WTC11 (cell line): ENCODE data around the gene E2F4. TPM values are rescaled to one million over a fixed set of nuclear protein-coding genes. Genes with fewer than 3 reads are reported as not detected.

Experiments
- ATAC-seq: fragments of 200-7000 bp; cut with Tn5 transposase; 2 replicates; pipeline ENCODE4 v1.10.0; 2021; ENCODE audit warnings: mild to moderate bottlenecking, moderate library complexity
- CTCF ChIA-PET: fragments of 300-600 bp; sonication (Branson Sonifier 250); formaldehyde crosslinking; loops from one replicate; lab custom pipeline; 2021; ENCODE audit warnings: antibody characterized with exemption; lab: Charles Lee
- POLR2A ChIA-PET: fragments of 350-600 bp; sonication (Branson Sonifier 250); formaldehyde crosslinking; loops from one replicate; lab custom pipeline; 2021; ENCODE audit warnings: antibody characterized with exemption; lab: Charles Lee
- DNase-seq: peaks from one replicate; pipeline ENCODE4 v3.0.0; 2021; ENCODE audit warnings: low spot score
- H3K27ac Mint-ChIP-seq: 2 replicates; pipeline ENCODE4 v1.8.0; 2021; ENCODE audit warnings: mixed read lengths
- H3K27me3 Mint-ChIP-seq: 2 replicates; pipeline ENCODE4 v1.8.0; 2021; ENCODE audit warnings: low read depth, mild to moderate bottlenecking, moderate library complexity, mixed read lengths
- H3K36me3 Mint-ChIP-seq: 2 replicates; pipeline ENCODE4 v1.8.0; 2021; ENCODE audit warnings: mixed read lengths
- H3K4me1 Mint-ChIP-seq: 2 replicates; pipeline ENCODE4 v1.8.0; 2022; ENCODE audit warnings: mixed read lengths
- H3K4me3 Mint-ChIP-seq: 2 replicates; pipeline ENCODE4 v1.8.0; 2021; ENCODE audit warnings: mild to moderate bottlenecking, moderate library complexity, mixed read lengths
- H3K9me3 Mint-ChIP-seq: 2 replicates; pipeline ENCODE4 v1.8.0; 2021; ENCODE audit warnings: mixed read lengths
- CDX4 ChIP-seq: fragments of 250-450 bp; sonication (Bioruptor Pico); IDR thresholded peaks from 2 replicates; pipeline ENCODE4 v1.9.0; 2021; ENCODE audit warnings: moderate library complexity, mild to moderate bottlenecking, inconsistent platforms, borderline replicate concordance
- CTCF ChIP-seq: fragments of 200-600 bp; IDR thresholded peaks from 2 replicates; pipeline ENCODE4 v1.8.0; 2022; ENCODE audit warnings: antibody characterized with exemption
- E2F4 ChIP-seq: sonication (generic); formaldehyde crosslinking; IDR thresholded peaks from 2 replicates; pipeline ENCODE4 v1.8.1; 2022; ENCODE audit warnings: low read depth, mild to moderate bottlenecking, moderate library complexity, missing genetic modification reagents, borderline replicate concordance
- ERG ChIP-seq: fragments of 250-450 bp; sonication (Bioruptor Pico); IDR thresholded peaks from 2 replicates; pipeline ENCODE4 v1.8.0; 2021; ENCODE audit warnings: mild to moderate bottlenecking
- ESRRA ChIP-seq: sonication (generic); formaldehyde crosslinking; IDR thresholded peaks from 2 replicates; pipeline ENCODE4 v1.8.1; 2022; ENCODE audit warnings: mild to moderate bottlenecking, missing genetic modification reagents, borderline replicate concordance
- ETV6 ChIP-seq: sonication (generic); formaldehyde crosslinking; IDR thresholded peaks from 2 replicates; pipeline ENCODE4 v1.8.1; 2022; ENCODE audit warnings: mild to moderate bottlenecking, missing genetic modification reagents
- FOXP4 ChIP-seq: sonication (generic); formaldehyde crosslinking; IDR thresholded peaks from 2 replicates; pipeline ENCODE4 v1.8.0; 2022; ENCODE audit warnings: mild to moderate bottlenecking, missing genetic modification reagents
- GABPB1 ChIP-seq: sonication (generic); formaldehyde crosslinking; IDR thresholded peaks from 2 replicates; pipeline ENCODE4 v1.8.1; 2023; ENCODE audit warnings: mild to moderate bottlenecking, missing genetic modification reagents
- GRHL2 ChIP-seq: fragments of 250-450 bp; sonication (Bioruptor Pico); IDR thresholded peaks from 2 replicates; pipeline ENCODE4 v1.8.0; 2022; ENCODE audit warnings: mild to moderate bottlenecking, moderate library complexity; ENCODE audit not compliant: insufficient replicate concordance, severe bottlenecking
- IRF1 ChIP-seq: sonication (generic); formaldehyde crosslinking; IDR thresholded peaks from 2 replicates; pipeline ENCODE4 v1.8.0; 2023; ENCODE audit warnings: missing genetic modification reagents
- JAZF1 ChIP-seq: fragments of 250-450 bp; sonication (Bioruptor Pico); IDR thresholded peaks from 2 replicates; pipeline ENCODE4 v1.9.0; 2021; ENCODE audit warnings: moderate library complexity, mild to moderate bottlenecking, inconsistent platforms
- MYBL2 ChIP-seq: sonication (generic); formaldehyde crosslinking; IDR thresholded peaks from 2 replicates; pipeline ENCODE4 v1.8.1; 2023; ENCODE audit warnings: mild to moderate bottlenecking, moderate library complexity, missing genetic modification reagents
- NFATC4 ChIP-seq: fragments of 250-450 bp; sonication (Bioruptor Pico); IDR thresholded peaks from 2 replicates; pipeline ENCODE4 v1.9.0; 2021; ENCODE audit warnings: mild to moderate bottlenecking
- PREB ChIP-seq: sonication (generic); formaldehyde crosslinking; IDR thresholded peaks from 2 replicates; pipeline ENCODE4 v1.8.1; 2022; ENCODE audit warnings: mild to moderate bottlenecking, missing genetic modification reagents, moderate library complexity, borderline replicate concordance
- RORB ChIP-seq: fragments of 250-450 bp; sonication (Bioruptor Pico); IDR thresholded peaks from 2 replicates; pipeline ENCODE4 v1.9.0; 2021; ENCODE audit warnings: mild to moderate bottlenecking
- STAT6 ChIP-seq: sonication (generic); formaldehyde crosslinking; conservative IDR thresholded peaks from 2 replicates; pipeline ENCODE4 v1.8.1; 2023; ENCODE audit warnings: mild to moderate bottlenecking, low read depth, missing genetic modification reagents, moderate library complexity
- TCF7 ChIP-seq: sonication (generic); formaldehyde crosslinking; IDR thresholded peaks from 2 replicates; pipeline ENCODE4 v1.8.0; 2022; ENCODE audit warnings: mild to moderate bottlenecking, low read depth, missing genetic modification reagents, moderate library complexity
- TEAD4 ChIP-seq: sonication (generic); formaldehyde crosslinking; IDR thresholded peaks from 2 replicates; pipeline ENCODE4 v1.8.0; 2022; ENCODE audit warnings: mild to moderate bottlenecking, missing genetic modification reagents
- ZBTB21 ChIP-seq: sonication (generic); formaldehyde crosslinking; IDR thresholded peaks from 2 replicates; pipeline ENCODE4 v1.8.1; 2023; ENCODE audit warnings: mild to moderate bottlenecking, missing genetic modification reagents, borderline replicate concordance
- ZBTB43 ChIP-seq: sonication (generic); formaldehyde crosslinking; IDR thresholded peaks from 2 replicates; pipeline ENCODE4 v1.8.1; 2023; ENCODE audit warnings: mild to moderate bottlenecking, missing genetic modification reagents
- ZNF138 ChIP-seq: sonication (generic); formaldehyde crosslinking; conservative IDR thresholded peaks from 2 replicates; pipeline ENCODE4 v1.8.1; 2022; ENCODE audit warnings: mild to moderate bottlenecking, moderate library complexity, missing genetic modification reagents
- ZNF263 ChIP-seq: sonication (generic); formaldehyde crosslinking; IDR thresholded peaks from 2 replicates; pipeline ENCODE4 v1.8.1; 2022; ENCODE audit warnings: low read depth, mild to moderate bottlenecking, moderate library complexity, missing genetic modification reagents
- ZNF423 ChIP-seq: fragments of 250-450 bp; sonication (Bioruptor Pico); IDR thresholded peaks from 2 replicates; pipeline ENCODE4 v2.1.2; 2022; ENCODE audit warnings: mild to moderate bottlenecking, moderate library complexity
- total RNA-seq: library from RNA; stranded (reverse); gene quantifications from 3 replicates; pipeline ENCODE4 v1.2.3, GENCODE V29; 2021

E2F4 gene
- total RNA-seq, 1 experiment from 2014 or later: 85.0 TPM

GRCh38 chr16:67150047-67150832 is 41.7 kb upstream of the E2F4 start:
- peaks cover 51% of the 10 kb centered on the region for H3K27me3 Mint-ChIP-seq
- POLR2A ChIA-PET: interaction anchor here (0.9 to 1.1 kb wide), 2 partner anchors 20 to 35 kb away, joined by 3 to 4 read pairs; partner anchors contain the start of gene NOL3
- TF ChIP-seq JAZF1: no peak
- TF ChIP-seq CTCF: peak; percentile 49
- peak; percentile 69; the same call in 1 of the 2 replicates for TF ChIP-seq ETV6 (CRISPR knock-in tag)
- no peak for TF ChIP-seq ZBTB21 (CRISPR knock-in tag)
- TF ChIP-seq E2F4 (CRISPR knock-in tag): no peak
- TF ChIP-seq ZNF138 (CRISPR knock-in tag): 0 out of 2 replicates have a peak, but pooled peaks have one; percentile 55
- no peak for TF ChIP-seq ESRRA (CRISPR knock-in tag)
- no peak for TF ChIP-seq TCF7 (CRISPR knock-in tag)
- no peak for TF ChIP-seq STAT6 (CRISPR knock-in tag)
- TF ChIP-seq IRF1 (CRISPR knock-in tag): no peak
- 0 out of 2 replicates have a peak, but pooled peaks have one; percentile 55 for TF ChIP-seq ZNF263 (CRISPR knock-in tag)
- TF ChIP-seq ZNF423 (CRISPR knock-in tag): no peak
- TF ChIP-seq RORB (CRISPR knock-in tag): no peak
- TF ChIP-seq FOXP4 (CRISPR knock-in tag): peak; percentile 67; the same call in 1 of the 2 replicates
- TF ChIP-seq MYBL2: peak; percentile 92; the same call in 1 of the 2 replicates
- peak; percentile 71; the same call in 1 of the 2 replicates for TF ChIP-seq ZBTB43 (CRISPR knock-in tag)
- TF ChIP-seq TEAD4 (CRISPR knock-in tag): no peak
- no peak for TF ChIP-seq NFATC4
- TF ChIP-seq ERG: 0 out of 2 replicates have a peak, but pooled peaks have one; percentile 3
- no peak for TF ChIP-seq CDX4 (CRISPR knock-in tag)
- TF ChIP-seq GABPB1: no peak
- TF ChIP-seq PREB (CRISPR knock-in tag): no peak
- no peak for TF ChIP-seq GRHL2

More at GRCh38 chr16:67150047-67150832, 41.7 kb upstream of the E2F4 start:
- CTCF ChIA-PET: interaction anchor here (0.5 to 15.3 kb wide), 21 partner anchors 9 to 240 kb away, joined by 3 to 386 read pairs (median 5); partner anchors contain the start of genes CES3, ELMO3, FBXL8 and FHOD1
- Mint-ChIP-seq H3K9me3 (no peaks in the 10 kb centered on the region), H3K4me1 (peaks cover 8% of the 10 kb centered on the region), H3K27ac (no peak overlapping the region), H3K4me3 (peak overlapping the region; percentile 75), H3K36me3 (peaks cover 12% of the 10 kb centered on the region)
- ATAC-seq (peak; percentile 67), DNase-seq (peak; percentile 86)
